Activated CD4-positive, alpha-beta T cell treated with anti-CD3 and anti-CD28 coated beads, Interleukin-2, amount 50 U/mL, for 4 hours (primary cell): ENCODE measurements around the gene STARD10.

Experiments used
- DNase-seq, 2 experiments: peaks; one replicate each; pipeline ENCODE4 v3.0.0-alpha.2; 2020

STARD10 gene

GRCh38 chr11:72742513-72743320, 51.1 kb downstream of the STARD10 start:
- no peak for DNase-seq

- DNase-seq = no peak
Measured at GRCh38 chr11:72741849-72742512, 51.9 kb downstream of the STARD10 start.

- DNase-seq = no peak
Measured at GRCh38 chr11:72741429-72741833, 52.4 kb downstream of the STARD10 start.

GRCh38 chr11:72740562-72741428, 53.1 kb downstream of the STARD10 start:
- DNase-seq = no peak

- no peak for DNase-seq
Measured at GRCh38 chr11:72740060-72740424, 53.8 kb downstream of the STARD10 start.

GRCh38 chr11:72739240-72740059, 54.4 kb downstream of the STARD10 start:
- DNase-seq = no peak

- no peak for DNase-seq
Measured at GRCh38 chr11:72738199-72739141, 55.4 kb downstream of the STARD10 start.

GRCh38 chr11:72737336-72737735, 56.5 kb downstream of the STARD10 start:
- no peak for DNase-seq

- peak; percentile 40 to 46 for DNase-seq
Measured at GRCh38 chr11:72736452-72737069, 57.3 kb downstream of the STARD10 start.

- DNase-seq = no peak
Measured at GRCh38 chr11:72735495-72736027, 58.3 kb downstream of the STARD10 start.

- no peak for DNase-seq
Measured at GRCh38 chr11:72732329-72732728, 61.5 kb downstream of the STARD10 start.

- no peak for DNase-seq
Measured at GRCh38 chr11:72730737-72731136, 63.1 kb downstream of the STARD10 start.

GRCh38 chr11:72730243-72730642, 63.6 kb downstream of the STARD10 start:
- no peak for DNase-seq

GRCh38 chr11:72727521-72727920, 66.3 kb downstream of the STARD10 start:
- no peak for DNase-seq

GRCh38 chr11:72726266-72727220, 67.3 kb downstream of the STARD10 start:
- no peak for DNase-seq

GRCh38 chr11:72725724-72726028, 68.2 kb downstream of the STARD10 start:
- no peak for DNase-seq

GRCh38 chr11:72724851-72725723, 68.8 kb downstream of the STARD10 start:
- DNase-seq = peak; percentile 77 to 81

- no peak for DNase-seq
Measured at GRCh38 chr11:72724021-72724551, 69.8 kb downstream of the STARD10 start.
